ENCODE data around the gene C2CD4A. TPM values are rescaled to one million over a fixed set of nuclear protein-coding genes. Genes with fewer than 3 reads are reported as not detected.

Gene C2CD4A
- total RNA-seq, 1 experiment from 2014 or later, result 0.11 TPM

GRCh38 chr15:62021991-62022600, 44.7 kb upstream of the C2CD4A start:
- ChIA-PET POLR2A (no interaction called here), CTCF (no interaction called here)
- Mint-ChIP-seq H3K36me3 (ENCODE audit: insufficient read depth, unreplicated experiment) (peaks cover 15% of the 10 kb centered on the region), H3K9me3 (ENCODE audit: unreplicated experiment) (no peaks in the 10 kb centered on the region), H3K27ac (ENCODE audit: unreplicated experiment) (no peak overlapping the region), H3K4me3 (ENCODE audit: unreplicated experiment) (no peak overlapping the region), H3K4me1 (ENCODE audit: low read depth, unreplicated experiment) (no peaks in the 10 kb centered on the region), H3K27me3 (ENCODE audit: insufficient read depth, unreplicated experiment) (no peaks in the 10 kb centered on the region)
- H3K9me3 ChIP-seq, result no peaks in the 10 kb centered on the region
- H3K27me3 ChIP-seq (replicated peaks; ENCODE audit: control insufficient read depth, insufficient read depth, low read length), result no peaks in the 10 kb centered on the region
- no TSS peak for BruUV-seq (replicated peaks)
- intact Hi-C loops (cut with micrococcal nuclease; ENCODE audit: unreplicated experiment), result loop anchor here (2.0 kb wide), 1 partner anchor 45 kb away; the partner anchor contains the start of gene C2CD4A
- no peak overlapping the region for H3K4me3 ChIP-seq (ENCODE audit: low read depth, low read length)
- DNase-seq, result peak in 1 of 2 experiments; percentile 9
- no peaks in the 10 kb centered on the region for H3K36me3 ChIP-seq (ENCODE audit: control insufficient read depth, insufficient read depth, low read length)
- no peaks in the 10 kb centered on the region for H3K4me1 ChIP-seq
- TF ChIP-seq, protein P1, sequence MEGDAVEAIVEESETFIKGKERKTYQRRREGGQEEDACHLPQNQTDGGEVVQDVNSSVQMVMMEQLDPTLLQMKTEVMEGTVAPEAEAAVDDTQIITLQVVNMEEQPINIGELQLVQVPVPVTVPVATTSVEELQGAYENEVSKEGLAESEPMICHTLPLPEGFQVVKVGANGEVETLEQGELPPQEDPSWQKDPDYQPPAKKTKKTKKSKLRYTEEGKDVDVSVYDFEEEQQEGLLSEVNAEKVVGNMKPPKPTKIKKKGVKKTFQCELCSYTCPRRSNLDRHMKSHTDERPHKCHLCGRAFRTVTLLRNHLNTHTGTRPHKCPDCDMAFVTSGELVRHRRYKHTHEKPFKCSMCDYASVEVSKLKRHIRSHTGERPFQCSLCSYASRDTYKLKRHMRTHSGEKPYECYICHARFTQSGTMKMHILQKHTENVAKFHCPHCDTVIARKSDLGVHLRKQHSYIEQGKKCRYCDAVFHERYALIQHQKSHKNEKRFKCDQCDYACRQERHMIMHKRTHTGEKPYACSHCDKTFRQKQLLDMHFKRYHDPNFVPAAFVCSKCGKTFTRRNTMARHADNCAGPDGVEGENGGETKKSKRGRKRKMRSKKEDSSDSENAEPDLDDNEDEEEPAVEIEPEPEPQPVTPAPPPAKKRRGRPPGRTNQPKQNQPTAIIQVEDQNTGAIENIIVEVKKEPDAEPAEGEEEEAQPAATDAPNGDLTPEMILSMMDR (IDR thresholded peaks at IDR 0.05; ENCODE audit: insufficient read depth in 1 of 2, low read depth in 1 of 2, low read length in 1 of 2, severe bottlenecking in 1 of 2, unreplicated experiment in 1 of 2), result peak; percentile 38 to 41

- Histone ChIP-seq H3K36me3 (ENCODE audit: control insufficient read depth, insufficient read depth, low read length) (no peaks in the 10 kb centered on the region), H3K9me3 (no peaks in the 10 kb centered on the region), H3K4me1 (no peaks in the 10 kb centered on the region), H3K27me3 (replicated peaks; ENCODE audit: control insufficient read depth, insufficient read depth, low read length) (no peaks in the 10 kb centered on the region), H3K4me3 (ENCODE audit: low read depth, low read length) (no peak overlapping the region)
- Mint-ChIP-seq H3K9me3 (ENCODE audit: unreplicated experiment) (no peaks in the 10 kb centered on the region), H3K36me3 (ENCODE audit: insufficient read depth, unreplicated experiment) (no peaks in the 10 kb centered on the region), H3K4me3 (ENCODE audit: unreplicated experiment) (no peak overlapping the region), H3K27ac (ENCODE audit: unreplicated experiment) (no peak overlapping the region), H3K27me3 (ENCODE audit: insufficient read depth, unreplicated experiment) (no peaks in the 10 kb centered on the region), H3K4me1 (ENCODE audit: low read depth, unreplicated experiment) (no peaks in the 10 kb centered on the region)
- ChIA-PET POLR2A (no interaction called here), CTCF (no interaction called here)
- intact Hi-C loops (cut with micrococcal nuclease; ENCODE audit: unreplicated experiment), result no loop called here
- no peak for DNase-seq
- no TSS peak for BruUV-seq (replicated peaks)
- TF ChIP-seq, protein P1 (IDR thresholded peaks at IDR 0.05; ENCODE audit: insufficient read depth in 1 of 2, low read depth in 1 of 2, low read length in 1 of 2, severe bottlenecking in 1 of 2, unreplicated experiment in 1 of 2), result no peak
Observed at GRCh38 chr15:62026487-62027262, 40.1 kb upstream of the C2CD4A start.

GRCh38 chr15:62027263-62027565, 39.6 kb upstream of the C2CD4A start:
- no peaks in the 10 kb centered on the region for H3K9me3 ChIP-seq
- intact Hi-C loops (cut with micrococcal nuclease; ENCODE audit: unreplicated experiment), result no loop called here
- BruUV-seq (replicated peaks), result no TSS peak
- H3K4me3 ChIP-seq (ENCODE audit: low read depth, low read length), result no peak overlapping the region
- TF ChIP-seq, protein P1 (IDR thresholded peaks at IDR 0.05; ENCODE audit: insufficient read depth in 1 of 2, low read depth in 1 of 2, low read length in 1 of 2, severe bottlenecking in 1 of 2, unreplicated experiment in 1 of 2), result no peak
- Mint-ChIP-seq H3K4me3 (ENCODE audit: unreplicated experiment) (no peak overlapping the region), H3K27me3 (ENCODE audit: insufficient read depth, unreplicated experiment) (no peaks in the 10 kb centered on the region), H3K36me3 (ENCODE audit: insufficient read depth, unreplicated experiment) (no peaks in the 10 kb centered on the region), H3K4me1 (ENCODE audit: low read depth, unreplicated experiment) (no peaks in the 10 kb centered on the region), H3K27ac (ENCODE audit: unreplicated experiment) (no peak overlapping the region), H3K9me3 (ENCODE audit: unreplicated experiment) (no peaks in the 10 kb centered on the region)
- H3K4me1 ChIP-seq, result no peaks in the 10 kb centered on the region
- POLR2A ChIA-PET, result no interaction called here
- CTCF ChIA-PET, result no interaction called here
- H3K36me3 ChIP-seq (ENCODE audit: control insufficient read depth, insufficient read depth, low read length), result no peaks in the 10 kb centered on the region
- no peaks in the 10 kb centered on the region for H3K27me3 ChIP-seq (replicated peaks; ENCODE audit: control insufficient read depth, insufficient read depth, low read length)
- DNase-seq, result no peak
